Mammary epithelial cell (primary cell): ENCODE measurements around the gene SRSF12.

Experiments used
- CTCF ChIP-seq, 2 donors: IDR thresholded peaks in 1 of 2; conservative IDR thresholded peaks in 1 of 2; 2 replicates each; pipeline ENCODE4 v1.5.1; 2011 to 2012; ENCODE audit warnings: inconsistent platforms in 2 of 2, low read length in 2 of 2, mild to moderate bottlenecking in 2 of 2, control low read depth in 1 of 2, low read depth in 1 of 2; ENCODE audit not compliant: insufficient read depth in 1 of 2; ENCODE audit errors: extremely low read depth in 1 of 2
- EZH2 ChIP-seq: IDR thresholded peaks from 2 replicates; pipeline ENCODE4 v1.6.1; 2012; ENCODE audit warnings: low read length, inconsistent platforms, borderline replicate concordance

GRCh38 chr6:89048985-89049384 lies 68.9 kb downstream of the SRSF12 start:
- no peak for TF ChIP-seq CTCF (conservative IDR thresholded peaks at IDR 0.05 in 1 of 2, IDR thresholded peaks at IDR 0.05 in 1 of 2; ENCODE audit: extremely low read depth in 1 of 2, insufficient read depth in 1 of 2, low read depth in 1 of 2, low read length in 2 of 2)
- TF ChIP-seq EZH2 = no peak
